Gastrocnemius medialis (tissue), 4 donors: ENCODE results near the gene SIRT6. TPM values are rescaled to one million over a fixed set of nuclear protein-coding genes. Genes with fewer than 3 reads are reported as not detected.
A peak's percentile ranks its signal among the peaks of the same experiment; 100 is the strongest.

Source experiments
- ATAC-seq, 2 donors: fragments of 150-250 bp; one replicate each; pipeline ENCODE4 v1.9.1; 2016
- DNase-seq, 2 donors: peaks; one replicate each; pipeline ENCODE4 v3.0.0-alpha.2; 2019
- H3K27ac ChIP-seq, 4 donors: fragments of 200-600 bp; sonication (generic); 1 replicate in 1 of 4; 2 replicates in 3 of 4; pipeline ENCODE4 v1.5.1; 2016 to 2018; ENCODE audit warnings: mild to moderate bottlenecking in 2 of 4, moderate library complexity in 1 of 4
- H3K27me3 ChIP-seq, 3 donors: fragments of 200-600 bp; sonication (generic) in 2 of 3; 1 replicate in 1 of 3; 2 replicates in 2 of 3; pipeline versions ENCODE4 v1.5.1 to v1.6.0; 2016 to 2019; ENCODE audit warnings: mild to moderate bottlenecking in 1 of 3, moderate library complexity in 1 of 3
- H3K36me3 ChIP-seq, 2 donors: fragments of 200-600 bp; sonication (generic) in 1 of 2; one replicate each; pipeline ENCODE4 v1.5.1; 2017 to 2018
- H3K4me1 ChIP-seq, 2 donors: fragments of 200-600 bp; sonication (generic) in 1 of 2; one replicate each; pipeline ENCODE4 v1.5.1; 2016 to 2017; ENCODE audit warnings: mild to moderate bottlenecking in 2 of 2
- H3K4me3 ChIP-seq, 4 donors: fragments of 200-600 bp; sonication (generic) in 3 of 4; 1 replicate in 1 of 4; 2 replicates in 3 of 4; pipeline ENCODE4 v1.5.1; 2016 to 2019; ENCODE audit warnings: mild to moderate bottlenecking in 2 of 4
- H3K9me3 ChIP-seq, 3 donors: fragments of 200-600 bp; sonication (generic) in 2 of 3; 1 replicate in 1 of 3; 2 replicates in 2 of 3; pipeline ENCODE4 v1.5.1; 2016 to 2019
- CTCF ChIP-seq, 5 experiments: fragments of 450-650 bp in 3 of 5; fragments of 200-600 bp in 2 of 5; sonication (generic) in 2 of 5; IDR thresholded peaks in 4 of 5; conservative IDR thresholded peaks in 1 of 5; 1 replicate in 4 of 5; 2 replicates in 1 of 5; pipeline ENCODE4 v1.5.1; 2016 to 2019; ENCODE audit warnings: antibody characterized with exemption in 5 of 5, mild to moderate bottlenecking in 3 of 5, moderate library complexity in 3 of 5
- POLR2A ChIP-seq, 2 donors: fragments of 450-650 bp; IDR thresholded peaks; one replicate each; pipeline ENCODE4 v1.6.1; 2017; ENCODE audit warnings: antibody characterized with exemption in 2 of 2, mild to moderate bottlenecking in 2 of 2, moderate library complexity in 2 of 2
- in situ Hi-C, 4 donors: fragments of 200-750 bp; cut with MboI; loops; one replicate each; pipeline versions ENCODE4 v1.15.0 to v1.8.0; 2017; ENCODE audit warnings: low sequenced_read_pairs in 4 of 4
- intact Hi-C: fragments of 100-400 bp; cut with DNase I; formaldehyde crosslinking; loops from one replicate; pipeline ENCODE4 v1.15.1; 2023; ENCODE audit warnings: low total_unique reads
- total RNA-seq, 4 donors: library from RNA; depleted of rRNA; stranded (reverse); fragments of >200 nt; gene quantifications; one replicate each; pipeline versions ENCODE4 v1.1.0 to v1.2.3, GENCODE V29; 2016

SIRT6 gene
- total RNA-seq, 4 donors from 2014 or later, result 11.7 to 25.7 (median 13.7) TPM

DNA sequence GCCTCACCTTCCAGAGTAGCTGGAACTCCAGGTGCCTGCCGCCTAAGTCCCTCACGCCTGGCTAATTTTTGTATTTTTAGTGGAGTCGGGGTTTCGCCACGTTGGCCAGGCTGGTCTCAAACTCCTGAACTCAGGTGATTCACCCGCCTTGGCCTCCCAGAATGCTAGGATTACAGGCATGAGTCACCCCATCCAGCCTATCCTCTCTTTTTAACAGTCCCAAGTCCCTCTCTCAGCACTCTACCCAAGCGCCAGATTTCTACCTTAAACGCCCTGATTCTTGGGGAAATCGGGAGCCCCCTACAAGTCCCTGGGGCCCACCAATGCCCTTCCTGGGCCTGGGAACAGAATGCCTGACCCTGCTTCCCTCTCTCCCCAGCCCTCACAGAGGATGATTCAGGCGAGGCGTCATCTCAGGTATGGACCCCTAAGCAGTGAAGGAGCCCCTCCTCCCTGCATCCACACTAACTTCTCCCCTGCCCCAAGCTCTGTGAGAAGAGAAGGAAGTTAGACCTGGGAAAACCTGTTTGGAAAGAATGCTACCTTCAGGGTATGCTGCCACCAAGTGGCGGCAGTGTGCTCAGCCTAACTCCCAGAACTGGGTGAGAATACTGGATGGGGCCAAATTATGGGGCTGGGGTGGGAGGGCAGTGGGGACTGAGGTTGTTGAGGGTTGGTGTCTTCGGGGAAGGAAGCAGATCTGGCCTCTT, 26.2 kb upstream of the SIRT6 start:
- in situ Hi-C loops, result no loop called here
- TF ChIP-seq POLR2A (IDR thresholded peaks at IDR 0.05), result no peak
- peak in 2 of 5 experiments; percentile 14 to 31 for TF ChIP-seq CTCF (IDR thresholded peaks at IDR 0.05 in 4 of 5, conservative IDR thresholded peaks at IDR 0.05 in 1 of 5)

DNA sequence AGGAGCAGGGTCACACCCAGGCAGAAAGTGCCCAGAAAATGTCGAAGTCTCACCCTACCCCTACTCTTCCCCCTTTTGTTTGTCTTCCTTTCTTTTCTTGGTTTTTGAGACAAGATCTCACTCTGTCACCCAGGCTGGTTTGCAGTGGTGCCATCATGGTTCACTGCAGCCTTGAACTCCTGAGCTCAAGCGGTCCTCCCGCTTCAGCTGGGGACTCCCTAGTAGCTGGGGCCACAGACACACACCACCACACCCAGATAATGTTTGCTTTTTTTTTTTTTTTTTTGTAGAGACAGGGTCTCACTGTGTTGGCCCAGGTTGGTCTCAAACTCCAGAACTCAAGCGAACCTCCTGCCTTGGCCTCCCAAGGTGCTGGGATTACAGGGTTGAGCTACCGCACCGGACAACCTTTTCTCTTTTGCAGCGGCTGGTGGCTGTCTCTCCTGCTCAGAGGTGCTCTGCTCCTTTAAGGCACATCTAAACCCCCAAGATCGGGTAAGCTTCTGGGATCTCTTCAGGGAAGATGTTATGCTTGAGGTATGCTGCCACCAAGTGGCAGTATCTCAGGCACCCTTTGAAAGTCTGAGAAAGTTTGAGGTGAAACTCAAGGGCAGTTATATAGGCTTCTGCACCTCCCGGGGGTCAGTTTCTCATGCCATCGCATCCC, 24.6 kb upstream of the SIRT6 start:
- intact Hi-C loops (no loop called here), in situ Hi-C loops (no loop called here)
- no peaks in the 10 kb centered on the region for H3K9me3 ChIP-seq
- DNase-seq, result no peak
- H3K27ac ChIP-seq, result no peak overlapping the region
- H3K4me3 ChIP-seq, result no peak overlapping the region
- no peak for TF ChIP-seq CTCF (IDR thresholded peaks at IDR 0.05 in 4 of 5, conservative IDR thresholded peaks at IDR 0.05 in 1 of 5)
- TF ChIP-seq POLR2A (IDR thresholded peaks at IDR 0.05), result no peak
- H3K36me3 ChIP-seq, result no peaks in the 10 kb centered on the region
- H3K27me3 ChIP-seq, result peaks cover 0 to 4% (median 0%) of the 10 kb centered on the region in 3 donors
- no peaks in the 10 kb centered on the region for H3K4me1 ChIP-seq
- no peak for ATAC-seq

More for the DNA sequence above, 26.2 kb upstream of the SIRT6 start:
- H3K36me3 ChIP-seq, result no peaks in the 10 kb centered on the region
- H3K9me3 ChIP-seq, result no peaks in the 10 kb centered on the region
- no peak for DNase-seq
- ATAC-seq, result no peak
- H3K27ac ChIP-seq, result no peak overlapping the region
- intact Hi-C loops, result no loop called here
- no peaks in the 10 kb centered on the region for H3K4me1 ChIP-seq
- no peak overlapping the region for H3K4me3 ChIP-seq
- peaks cover 0 to 4% (median 0%) of the 10 kb centered on the region in 3 donors for H3K27me3 ChIP-seq

GRCh38 chr19:4201798-4202197, 19.4 kb upstream of the SIRT6 start:
- no peak overlapping the region for H3K4me3 ChIP-seq
- no peak for TF ChIP-seq CTCF (IDR thresholded peaks at IDR 0.05 in 4 of 5, conservative IDR thresholded peaks at IDR 0.05 in 1 of 5)
- TF ChIP-seq POLR2A (IDR thresholded peaks at IDR 0.05), result no peak
- no peaks in the 10 kb centered on the region for H3K9me3 ChIP-seq
- DNase-seq (no peak), ATAC-seq (no peak)
- intact Hi-C loops, result no loop called here
- in situ Hi-C loops, result no loop called here
- H3K36me3 ChIP-seq, result no peaks in the 10 kb centered on the region
- H3K27me3 ChIP-seq, result peaks cover 29 to 36% (median 34%) of the 10 kb centered on the region in 3 donors
- H3K4me1 ChIP-seq, result no peaks in the 10 kb centered on the region
- no peak overlapping the region for H3K27ac ChIP-seq

GRCh38 chr19:4200940-4201542, 18.7 kb upstream of the SIRT6 start:
- Histone ChIP-seq H3K4me3 (no peak overlapping the region), H3K9me3 (no peaks in the 10 kb centered on the region), H3K4me1 (no peaks in the 10 kb centered on the region), H3K36me3 (no peaks in the 10 kb centered on the region), H3K27me3 (peaks cover 37 to 44% (median 42%) of the 10 kb centered on the region in 3 donors), H3K27ac (no peak overlapping the region)
- TF ChIP-seq CTCF (IDR thresholded peaks at IDR 0.05 in 4 of 5, conservative IDR thresholded peaks at IDR 0.05 in 1 of 5) (no peak), POLR2A (IDR thresholded peaks at IDR 0.05) (no peak)
- DNase-seq, result no peak
- no peak for ATAC-seq
- in situ Hi-C loops (no loop called here), intact Hi-C loops (no loop called here)
